ENCODE data around the gene TMEM234.

DNA sequence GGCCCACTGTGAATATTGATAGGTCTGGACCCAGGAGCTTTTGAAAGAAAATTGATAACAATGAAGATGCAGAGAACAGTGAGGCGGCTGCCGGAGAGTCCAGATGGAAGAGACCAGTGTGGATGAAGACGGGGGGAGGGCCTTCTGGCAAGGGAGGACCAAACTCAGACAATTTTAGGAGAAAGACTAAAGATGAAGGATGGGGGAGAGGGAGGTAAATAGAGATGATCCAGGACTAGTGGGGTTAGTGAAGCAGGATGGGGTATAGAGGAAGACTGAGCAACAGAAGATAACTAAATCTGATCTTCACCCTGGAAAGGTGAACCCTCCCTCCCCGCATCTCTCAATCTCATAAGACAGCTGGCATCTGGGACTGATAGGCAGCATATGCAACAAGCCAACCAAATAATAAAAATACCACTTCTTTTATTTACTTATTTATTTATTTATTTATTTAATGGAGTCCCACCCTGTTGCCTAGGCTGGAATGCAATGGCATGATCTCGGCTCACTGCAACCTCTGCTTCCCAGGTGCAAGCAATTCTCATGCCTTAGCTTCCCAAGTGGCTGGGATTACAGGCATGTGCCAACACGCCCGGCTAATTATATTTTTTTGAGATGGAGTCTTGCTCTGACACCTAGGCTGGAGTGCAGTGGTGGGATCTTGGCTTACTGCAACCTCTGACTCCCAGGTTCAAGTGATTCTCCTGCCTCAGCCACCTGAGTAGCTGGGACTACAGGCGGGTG, 10.6 kb upstream of the TMEM234 start:
- TF ChIP-seq, protein P1, sequence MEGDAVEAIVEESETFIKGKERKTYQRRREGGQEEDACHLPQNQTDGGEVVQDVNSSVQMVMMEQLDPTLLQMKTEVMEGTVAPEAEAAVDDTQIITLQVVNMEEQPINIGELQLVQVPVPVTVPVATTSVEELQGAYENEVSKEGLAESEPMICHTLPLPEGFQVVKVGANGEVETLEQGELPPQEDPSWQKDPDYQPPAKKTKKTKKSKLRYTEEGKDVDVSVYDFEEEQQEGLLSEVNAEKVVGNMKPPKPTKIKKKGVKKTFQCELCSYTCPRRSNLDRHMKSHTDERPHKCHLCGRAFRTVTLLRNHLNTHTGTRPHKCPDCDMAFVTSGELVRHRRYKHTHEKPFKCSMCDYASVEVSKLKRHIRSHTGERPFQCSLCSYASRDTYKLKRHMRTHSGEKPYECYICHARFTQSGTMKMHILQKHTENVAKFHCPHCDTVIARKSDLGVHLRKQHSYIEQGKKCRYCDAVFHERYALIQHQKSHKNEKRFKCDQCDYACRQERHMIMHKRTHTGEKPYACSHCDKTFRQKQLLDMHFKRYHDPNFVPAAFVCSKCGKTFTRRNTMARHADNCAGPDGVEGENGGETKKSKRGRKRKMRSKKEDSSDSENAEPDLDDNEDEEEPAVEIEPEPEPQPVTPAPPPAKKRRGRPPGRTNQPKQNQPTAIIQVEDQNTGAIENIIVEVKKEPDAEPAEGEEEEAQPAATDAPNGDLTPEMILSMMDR (IDR thresholded peaks at IDR 0.05) = no peak
- TF ChIP-seq POLR2AphosphoS5 (IDR thresholded peaks at IDR 0.05) (no peak), POLR2A (IDR thresholded peaks at IDR 0.05) (no peak), EP300 (IDR thresholded peaks at IDR 0.05) (no peak)

Measured in suprapubic skin (tissue), 4 donors.